ENCODE results near the gene BRPF1. TPM values are rescaled to one million over a fixed set of nuclear protein-coding genes. Genes with fewer than 3 reads are reported as not detected.

Gene BRPF1
- total and polyA plus RNA-seq, 2 experiments from 2014 or later, result 8.0 to 24.7 TPM

DNA sequence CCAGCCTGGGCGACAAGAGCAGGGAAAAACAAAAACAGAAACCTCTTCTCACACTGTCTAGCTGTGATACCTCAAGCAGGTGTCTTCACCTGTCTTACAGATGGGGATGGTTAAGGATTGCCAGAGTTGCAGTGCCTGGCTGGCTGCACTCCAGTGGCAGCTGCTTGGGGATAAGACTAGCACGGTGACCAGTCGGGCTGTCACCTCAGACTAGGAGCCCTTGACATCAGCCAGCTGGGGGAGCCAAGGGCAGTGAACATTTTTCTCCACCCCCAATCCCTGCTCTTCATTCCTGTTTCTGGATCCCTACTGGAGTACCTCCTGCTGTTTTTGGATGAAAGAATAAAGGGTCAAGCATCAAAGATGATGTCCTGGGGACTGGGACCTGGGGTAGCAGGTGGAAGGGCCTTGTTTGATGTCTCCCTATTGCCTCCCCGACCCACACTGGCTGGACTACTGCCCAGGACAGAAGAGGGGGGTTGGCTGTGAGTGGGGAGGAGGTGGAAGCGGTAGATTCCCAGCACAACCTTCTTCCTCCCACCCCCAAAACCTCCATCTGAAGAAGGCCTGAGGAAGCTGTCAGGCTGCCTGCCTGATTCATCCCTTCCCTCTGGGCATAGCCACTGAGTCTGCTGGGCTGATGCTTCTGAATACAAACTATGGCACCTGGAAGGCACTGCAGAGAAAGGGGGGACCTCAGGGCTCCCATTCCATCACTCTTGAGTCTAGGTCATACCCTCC is 34.9 kb upstream of the BRPF1 start:
- H3K4me3 Mint-ChIP-seq, result no peak overlapping the region
- H3K36me3 ChIP-seq (ENCODE audit: insufficient read depth), result no peaks in the 10 kb centered on the region
- H3K4me2 ChIP-seq, result no peak overlapping the region
- no peak for ATAC-seq
- no peak overlapping the region for H2AFZ ChIP-seq
- H3K36me3 Mint-ChIP-seq (ENCODE audit: low read depth), result peaks cover 5% of the 10 kb centered on the region; the same call in 2 of the 3 replicates
- no peak for TF ChIP-seq EZH2 (IDR thresholded peaks at IDR 0.05; ENCODE audit: low read depth, unreplicated experiment)
- no peak for TF ChIP-seq POLR2AphosphoS5 (IDR thresholded peaks at IDR 0.05; ENCODE audit: low read depth)
- TF ChIP-seq NANOG (IDR thresholded peaks at IDR 0.05; ENCODE audit: borderline replicate concordance), result no peak
- TF ChIP-seq JUNB (IDR thresholded peaks at IDR 0.05; ENCODE audit: unreplicated experiment), result no peak
- no peak for TF ChIP-seq ZNF331 (CRISPR knock-in tag; IDR thresholded peaks at IDR 0.05; ENCODE audit: low read depth)
- no peak for TF ChIP-seq CREB1 (CRISPR knock-in tag; IDR thresholded peaks at IDR 0.05; ENCODE audit: low read depth)
- no peak for TF ChIP-seq EZH2phosphoT487 (IDR thresholded peaks at IDR 0.05; ENCODE audit: unreplicated experiment)
- no peak for TF ChIP-seq CTCF (conservative IDR thresholded peaks at IDR 0.05; ENCODE audit: low read depth in 2 of 2)
- TF ChIP-seq ETS1 (IDR thresholded peaks at IDR 0.05), result no peak
- TF ChIP-seq ZNF114 (CRISPR knock-in tag; IDR thresholded peaks at IDR 0.05), result no peak
- TF ChIP-seq, protein P1, sequence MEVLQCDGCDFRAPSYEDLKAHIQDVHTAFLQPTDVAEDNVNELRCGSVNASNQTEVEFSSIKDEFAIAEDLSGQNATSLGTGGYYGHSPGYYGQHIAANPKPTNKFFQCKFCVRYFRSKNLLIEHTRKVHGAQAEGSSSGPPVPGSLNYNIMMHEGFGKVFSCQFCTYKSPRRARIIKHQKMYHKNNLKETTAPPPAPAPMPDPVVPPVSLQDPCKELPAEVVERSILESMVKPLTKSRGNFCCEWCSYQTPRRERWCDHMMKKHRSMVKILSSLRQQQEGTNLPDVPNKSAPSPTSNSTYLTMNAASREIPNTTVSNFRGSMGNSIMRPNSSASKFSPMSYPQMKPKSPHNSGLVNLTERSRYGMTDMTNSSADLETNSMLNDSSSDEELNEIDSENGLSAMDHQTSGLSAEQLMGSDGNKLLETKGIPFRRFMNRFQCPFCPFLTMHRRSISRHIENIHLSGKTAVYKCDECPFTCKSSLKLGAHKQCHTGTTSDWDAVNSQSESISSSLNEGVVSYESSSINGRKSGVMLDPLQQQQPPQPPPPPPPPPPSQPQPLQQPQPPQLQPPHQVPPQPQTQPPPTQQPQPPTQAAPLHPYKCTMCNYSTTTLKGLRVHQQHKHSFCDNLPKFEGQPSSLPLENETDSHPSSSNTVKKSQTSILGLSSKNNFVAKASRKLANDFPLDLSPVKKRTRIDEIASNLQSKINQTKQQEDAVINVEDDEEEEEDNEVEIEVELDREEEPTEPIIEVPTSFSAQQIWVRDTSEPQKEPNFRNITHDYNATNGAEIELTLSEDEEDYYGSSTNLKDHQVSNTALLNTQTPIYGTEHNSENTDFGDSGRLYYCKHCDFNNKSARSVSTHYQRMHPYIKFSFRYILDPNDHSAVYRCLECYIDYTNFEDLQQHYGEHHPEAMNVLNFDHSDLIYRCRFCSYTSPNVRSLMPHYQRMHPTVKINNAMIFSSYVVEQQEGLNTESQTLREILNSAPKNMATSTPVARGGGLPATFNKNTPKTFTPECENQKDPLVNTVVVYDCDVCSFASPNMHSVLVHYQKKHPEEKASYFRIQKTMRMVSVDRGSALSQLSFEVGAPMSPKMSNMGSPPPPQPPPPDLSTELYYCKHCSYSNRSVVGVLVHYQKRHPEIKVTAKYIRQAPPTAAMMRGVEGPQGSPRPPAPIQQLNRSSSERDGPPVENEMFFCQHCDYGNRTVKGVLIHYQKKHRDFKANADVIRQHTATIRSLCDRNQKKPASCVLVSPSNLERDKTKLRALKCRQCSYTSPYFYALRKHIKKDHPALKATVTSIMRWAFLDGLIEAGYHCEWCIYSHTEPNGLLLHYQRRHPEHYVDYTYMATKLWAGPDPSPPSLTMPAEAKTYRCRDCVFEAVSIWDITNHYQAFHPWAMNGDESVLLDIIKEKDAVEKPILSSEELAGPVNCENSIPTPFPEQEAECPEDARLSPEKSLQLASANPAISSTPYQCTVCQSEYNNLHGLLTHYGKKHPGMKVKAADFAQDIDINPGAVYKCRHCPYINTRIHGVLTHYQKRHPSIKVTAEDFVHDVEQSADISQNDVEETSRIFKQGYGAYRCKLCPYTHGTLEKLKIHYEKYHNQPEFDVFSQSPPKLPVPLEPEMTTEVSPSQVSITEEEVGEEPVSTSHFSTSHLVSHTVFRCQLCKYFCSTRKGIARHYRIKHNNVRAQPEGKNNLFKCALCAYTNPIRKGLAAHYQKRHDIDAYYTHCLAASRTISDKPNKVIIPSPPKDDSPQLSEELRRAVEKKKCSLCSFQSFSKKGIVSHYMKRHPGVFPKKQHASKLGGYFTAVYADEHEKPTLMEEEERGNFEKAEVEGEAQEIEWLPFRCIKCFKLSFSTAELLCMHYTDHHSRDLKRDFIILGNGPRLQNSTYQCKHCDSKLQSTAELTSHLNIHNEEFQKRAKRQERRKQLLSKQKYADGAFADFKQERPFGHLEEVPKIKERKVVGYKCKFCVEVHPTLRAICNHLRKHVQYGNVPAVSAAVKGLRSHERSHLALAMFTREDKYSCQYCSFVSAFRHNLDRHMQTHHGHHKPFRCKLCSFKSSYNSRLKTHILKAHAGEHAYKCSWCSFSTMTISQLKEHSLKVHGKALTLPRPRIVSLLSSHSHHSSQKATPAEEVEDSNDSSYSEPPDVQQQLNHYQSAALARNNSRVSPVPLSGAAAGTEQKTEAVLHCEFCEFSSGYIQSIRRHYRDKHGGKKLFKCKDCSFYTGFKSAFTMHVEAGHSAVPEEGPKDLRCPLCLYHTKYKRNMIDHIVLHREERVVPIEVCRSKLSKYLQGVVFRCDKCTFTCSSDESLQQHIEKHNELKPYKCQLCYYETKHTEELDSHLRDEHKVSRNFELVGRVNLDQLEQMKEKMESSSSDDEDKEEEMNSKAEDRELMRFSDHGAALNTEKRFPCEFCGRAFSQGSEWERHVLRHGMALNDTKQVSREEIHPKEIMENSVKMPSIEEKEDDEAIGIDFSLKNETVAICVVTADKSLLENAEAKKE (CRISPR knock-in tag; IDR thresholded peaks at IDR 0.05), result no peak
- no peak for TF ChIP-seq STAT1 (IDR thresholded peaks at IDR 0.05; ENCODE audit: unreplicated experiment)
- no peak for TF ChIP-seq REST (IDR thresholded peaks at IDR 0.05; ENCODE audit: unreplicated experiment)
- no peaks in the 10 kb centered on the region for H3K4me1 Mint-ChIP-seq
- no peaks in the 10 kb centered on the region for H3K4me1 ChIP-seq (ENCODE audit: insufficient read depth)
- H3K27me3 Mint-ChIP-seq (ENCODE audit: insufficient read depth, low read depth, poor library complexity), result peaks cover 2% of the 10 kb centered on the region
- H4K20me1 ChIP-seq (replicated peaks; ENCODE audit: insufficient read depth), result no peaks in the 10 kb centered on the region; the same call in 1 of the 2 replicates
- H3K4me3 ChIP-seq, result no peak overlapping the region
- no peak overlapping the region for H3K27ac ChIP-seq (ENCODE audit: low read depth)
- H3K79me2 ChIP-seq (replicated peaks; ENCODE audit: insufficient read depth), result no peaks in the 10 kb centered on the region
- no peaks in the 10 kb centered on the region for H3K27me3 ChIP-seq (ENCODE audit: insufficient read depth)
- no peak for DNase-seq (ENCODE audit: low spot score)
- H3K9me2 ChIP-seq (ENCODE audit: insufficient read depth), result no peaks in the 10 kb centered on the region
- no peaks in the 10 kb centered on the region for H3K9me3 Mint-ChIP-seq
- H3F3A ChIP-seq (replicated peaks; ENCODE audit: low read depth), result no peaks in the 10 kb centered on the region
- no peak overlapping the region for H3K27ac Mint-ChIP-seq
